Activated naive CD8-positive, alpha-beta T cell treated with anti-CD3 and anti-CD28 coated beads for 36 hours (primary cell): Measurements from ENCODE around the gene CTNNA3. TPM values are rescaled to one million over a fixed set of nuclear protein-coding genes. Genes with fewer than 3 reads are reported as not detected.

Experiments
- DNase-seq: peaks from one replicate; pipeline ENCODE4 v3.0.0; 2021
- H3K27ac Mint-ChIP-seq: one replicate; pipeline ENCODE4 v1.8.0; 2022; ENCODE audit warnings: mild to moderate bottlenecking, moderate library complexity, mixed read lengths
- H3K27me3 Mint-ChIP-seq: one replicate; pipeline ENCODE4 v1.8.0; 2022; ENCODE audit warnings: mild to moderate bottlenecking, mixed read lengths
- H3K36me3 Mint-ChIP-seq: one replicate; pipeline ENCODE4 v1.8.0; 2021; ENCODE audit warnings: mild to moderate bottlenecking, mixed read lengths
- H3K4me1 Mint-ChIP-seq: one replicate; pipeline ENCODE4 v1.8.0; 2021; ENCODE audit warnings: mixed read lengths
- H3K4me3 Mint-ChIP-seq: one replicate; pipeline ENCODE4 v1.8.0; 2022; ENCODE audit warnings: mild to moderate bottlenecking, moderate library complexity, mixed read lengths
- H3K9me3 Mint-ChIP-seq: one replicate; pipeline ENCODE4 v1.8.0; 2022; ENCODE audit warnings: mixed read lengths
- total RNA-seq, 2 experiments: library from RNA; stranded (reverse); gene quantifications; one replicate each; pipeline ENCODE4 v1.2.3, GENCODE V29; 2021

Gene CTNNA3
- total RNA-seq, 2 experiments from 2014 or later = not detected

DNA sequence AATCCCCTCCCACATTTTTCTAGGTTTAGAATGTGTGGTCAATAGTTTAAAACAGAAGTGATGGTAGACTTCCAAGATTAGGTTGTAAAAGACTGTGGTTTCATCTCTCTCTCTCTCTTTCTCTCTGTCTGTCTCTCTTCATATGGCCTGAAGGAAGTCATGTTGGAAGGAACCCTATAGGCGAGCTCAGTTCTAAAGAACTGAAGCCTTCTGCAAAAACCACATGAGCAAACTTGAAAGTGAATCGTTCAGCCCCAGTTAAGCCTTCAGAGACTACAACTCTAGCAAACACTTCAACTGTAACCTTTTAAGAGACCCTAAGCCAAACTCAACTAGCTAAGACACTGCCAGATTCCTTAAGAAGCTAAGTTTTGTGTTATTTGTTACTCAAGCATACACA, 1477.7 kb downstream of the CTNNA3 start:
- no peaks in the 10 kb centered on the region for H3K4me1 Mint-ChIP-seq
- peaks cover 4% of the 10 kb centered on the region for H3K9me3 Mint-ChIP-seq
- no peak overlapping the region for H3K27ac Mint-ChIP-seq
- DNase-seq = no peak
- peaks cover 3% of the 10 kb centered on the region for H3K27me3 Mint-ChIP-seq
- H3K36me3 Mint-ChIP-seq = no peaks in the 10 kb centered on the region
- no peak overlapping the region for H3K4me3 Mint-ChIP-seq

DNA sequence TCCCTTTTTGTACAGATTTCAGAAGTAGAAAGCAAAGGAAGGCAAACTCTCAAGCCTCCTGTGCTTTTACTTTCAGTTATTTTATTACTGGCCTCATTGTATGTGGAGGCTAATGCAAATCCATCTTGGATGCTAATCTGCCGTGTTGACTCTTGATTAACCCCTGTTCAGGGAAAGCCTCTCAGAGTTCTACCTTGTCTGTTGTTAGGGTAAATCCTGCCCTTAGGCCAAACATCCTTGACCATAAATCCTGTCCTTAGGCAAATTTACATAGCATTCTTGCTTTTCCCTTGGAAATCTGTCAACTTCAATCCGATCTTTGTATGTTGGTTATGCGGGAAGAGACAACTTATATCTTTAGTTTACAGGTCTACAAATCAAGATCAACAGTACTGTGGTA, 1480.1 kb downstream of the CTNNA3 start:
- no peak for DNase-seq
- Mint-ChIP-seq H3K27me3 (peaks cover 3% of the 10 kb centered on the region), H3K4me3 (no peak overlapping the region), H3K9me3 (peaks cover 4% of the 10 kb centered on the region), H3K4me1 (no peaks in the 10 kb centered on the region), H3K27ac (no peak overlapping the region), H3K36me3 (no peaks in the 10 kb centered on the region)

DNA sequence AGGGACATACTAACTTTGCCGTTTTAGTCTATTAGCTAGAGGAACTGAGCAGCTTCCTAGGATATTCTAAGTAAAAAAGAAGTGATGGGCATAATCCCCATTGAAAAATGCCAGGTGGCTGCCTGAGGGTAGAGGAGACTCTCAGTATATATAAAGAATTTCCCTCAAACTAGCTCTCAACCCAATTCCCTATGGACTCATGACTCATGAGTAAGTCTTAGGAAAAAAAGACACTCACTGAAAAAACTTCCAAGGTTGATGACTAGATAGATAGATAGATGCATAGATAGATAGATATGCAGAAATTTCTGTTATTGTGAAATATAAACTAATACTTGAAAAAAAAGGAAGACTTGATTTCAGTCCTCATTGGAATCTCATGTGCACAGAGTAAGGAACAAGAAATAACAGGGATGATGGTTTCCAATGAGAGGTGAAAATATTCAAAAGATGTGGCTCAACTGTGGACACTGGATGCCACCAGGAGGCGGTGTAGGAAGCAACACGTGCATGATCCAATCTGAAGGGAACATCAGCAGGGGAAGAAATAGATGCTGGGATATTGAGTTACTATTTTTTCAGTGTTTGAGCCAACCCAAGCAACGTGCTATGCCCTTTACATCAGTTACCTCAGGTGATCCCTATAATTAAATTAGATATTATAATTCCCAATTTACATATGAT, 1481.1 kb downstream of the CTNNA3 start:
- peaks cover 4% of the 10 kb centered on the region for H3K9me3 Mint-ChIP-seq
- H3K4me3 Mint-ChIP-seq = no peak overlapping the region
- DNase-seq = no peak
- H3K27ac Mint-ChIP-seq = no peak overlapping the region
- H3K36me3 Mint-ChIP-seq = no peaks in the 10 kb centered on the region
- no peaks in the 10 kb centered on the region for H3K4me1 Mint-ChIP-seq
- peaks cover 3% of the 10 kb centered on the region for H3K27me3 Mint-ChIP-seq

DNA sequence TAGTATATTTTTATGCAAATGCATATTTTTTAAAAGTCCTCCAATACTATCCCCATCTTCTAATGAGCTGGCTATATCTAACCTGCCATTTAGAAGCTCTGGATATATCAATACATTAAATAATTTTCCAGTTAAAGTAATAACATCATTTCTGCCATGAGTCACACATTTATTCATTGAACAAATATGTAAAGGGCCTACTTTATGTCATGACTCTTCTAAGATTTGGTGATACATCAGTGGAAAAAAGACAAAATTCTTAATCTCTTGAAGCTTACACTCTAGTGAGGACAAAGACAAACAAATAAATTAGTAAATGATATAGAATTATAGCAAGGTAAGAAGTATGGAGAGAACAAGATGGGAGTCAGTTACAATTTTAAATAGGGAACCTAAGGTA, 1487.0 kb downstream of the CTNNA3 start:
- Mint-ChIP-seq H3K27ac (no peak overlapping the region), H3K4me3 (no peak overlapping the region), H3K27me3 (no peaks in the 10 kb centered on the region), H3K4me1 (no peaks in the 10 kb centered on the region), H3K9me3 (no peaks in the 10 kb centered on the region), H3K36me3 (no peaks in the 10 kb centered on the region)
- DNase-seq = no peak

DNA sequence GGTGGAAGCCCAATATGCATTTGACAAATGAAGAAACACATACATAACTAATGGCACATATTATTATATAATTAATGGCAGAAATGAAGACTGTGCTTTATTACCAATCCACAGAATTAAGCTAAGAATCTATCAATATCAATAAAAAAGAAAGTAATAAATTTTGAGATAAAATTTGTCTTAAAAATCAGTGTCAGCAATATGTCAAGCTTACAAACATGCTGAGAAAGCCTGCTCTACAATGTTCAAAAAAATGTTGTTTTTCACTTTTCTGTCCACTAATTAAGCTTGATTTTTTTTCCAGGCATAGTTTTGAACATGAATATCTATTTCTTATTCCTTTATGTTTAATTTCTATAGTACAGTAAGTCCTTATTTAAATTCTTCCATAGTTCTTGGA, 1491.2 kb downstream of the CTNNA3 start:
- H3K27me3 Mint-ChIP-seq = no peaks in the 10 kb centered on the region
- H3K4me3 Mint-ChIP-seq = no peak overlapping the region
- no peak overlapping the region for H3K27ac Mint-ChIP-seq
- no peaks in the 10 kb centered on the region for H3K9me3 Mint-ChIP-seq
- no peaks in the 10 kb centered on the region for H3K4me1 Mint-ChIP-seq
- DNase-seq = no peak
- H3K36me3 Mint-ChIP-seq = no peaks in the 10 kb centered on the region

DNA sequence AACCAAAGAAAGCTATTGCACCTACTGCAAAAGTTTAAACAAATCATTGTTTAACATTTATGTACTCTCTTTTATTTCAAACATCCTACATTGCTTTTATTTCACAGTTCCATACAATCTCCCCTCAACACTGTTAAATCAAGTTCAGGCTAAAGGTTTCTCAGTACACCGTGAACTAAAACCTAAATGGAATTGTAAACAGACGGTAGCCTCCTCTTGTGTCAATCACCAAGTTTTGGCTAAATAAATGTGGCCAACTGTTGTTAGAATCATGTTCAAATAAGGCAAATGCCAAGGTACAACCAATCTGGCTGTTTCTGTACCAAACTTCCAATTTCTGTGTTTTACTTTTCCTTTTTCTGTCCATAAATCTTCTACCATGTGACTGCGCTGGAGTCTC, 1493.9 kb downstream of the CTNNA3 start:
- no peak overlapping the region for H3K4me3 Mint-ChIP-seq
- no peaks in the 10 kb centered on the region for H3K36me3 Mint-ChIP-seq
- no peaks in the 10 kb centered on the region for H3K4me1 Mint-ChIP-seq
- no peaks in the 10 kb centered on the region for H3K27me3 Mint-ChIP-seq
- H3K9me3 Mint-ChIP-seq = no peaks in the 10 kb centered on the region
- DNase-seq = no peak
- no peak overlapping the region for H3K27ac Mint-ChIP-seq

DNA sequence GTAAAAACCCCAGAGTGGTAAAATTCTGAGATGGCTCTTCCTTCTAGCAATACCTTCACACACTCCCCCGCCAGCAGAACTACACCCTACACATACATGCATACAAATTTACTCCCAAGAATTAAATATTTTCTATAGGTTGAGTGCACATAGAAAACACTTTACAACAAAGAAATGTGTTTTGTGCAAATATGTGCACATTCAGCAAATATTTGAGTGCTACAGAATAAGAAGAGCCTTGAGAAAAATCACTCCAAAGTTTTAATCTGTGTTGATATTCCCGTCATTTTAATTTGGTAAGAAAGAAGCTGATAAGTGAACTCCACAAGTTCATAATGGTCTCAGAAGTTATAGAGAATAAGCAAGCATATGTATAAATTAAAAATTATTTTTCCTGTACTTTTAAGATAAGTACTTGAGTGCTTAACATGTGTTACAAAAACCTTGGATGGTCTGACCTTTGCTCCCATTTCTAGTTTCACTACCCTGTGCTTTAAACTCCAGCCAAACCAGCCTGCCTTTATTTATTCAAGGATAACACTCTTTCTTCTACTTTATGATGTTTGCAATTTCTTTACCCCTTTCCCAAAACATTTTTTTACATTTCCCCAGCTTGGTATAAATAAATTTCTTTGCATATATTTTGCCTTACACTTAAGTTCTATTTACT, 1503.7 kb downstream of the CTNNA3 start:
- Mint-ChIP-seq H3K9me3 (no peaks in the 10 kb centered on the region), H3K4me1 (no peaks in the 10 kb centered on the region), H3K27me3 (no peaks in the 10 kb centered on the region), H3K36me3 (no peaks in the 10 kb centered on the region), H3K4me3 (no peak overlapping the region), H3K27ac (no peak overlapping the region)
- no peak for DNase-seq

DNA sequence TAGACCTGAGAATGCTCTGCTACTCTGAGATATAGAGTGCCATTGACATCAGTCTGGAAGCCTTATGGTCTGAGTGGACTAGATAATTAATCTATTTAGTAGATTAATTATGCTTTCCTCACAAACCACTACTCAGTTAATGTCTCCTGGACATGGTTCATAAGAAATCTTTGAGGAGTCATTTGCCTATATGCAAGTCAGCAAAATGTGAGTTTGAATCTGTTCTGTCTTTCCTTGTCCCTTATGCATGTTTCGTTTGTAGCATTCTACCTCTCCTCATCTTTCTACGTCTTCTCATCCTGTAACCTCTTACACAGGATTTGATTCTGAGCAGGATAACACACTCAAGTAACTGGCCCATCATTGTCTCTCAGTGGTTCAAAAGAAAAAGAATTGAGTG, 1505.6 kb downstream of the CTNNA3 start:
- Mint-ChIP-seq H3K4me3 (no peak overlapping the region), H3K9me3 (no peaks in the 10 kb centered on the region), H3K27me3 (no peaks in the 10 kb centered on the region), H3K4me1 (no peaks in the 10 kb centered on the region), H3K27ac (no peak overlapping the region), H3K36me3 (no peaks in the 10 kb centered on the region)
- no peak for DNase-seq

DNA sequence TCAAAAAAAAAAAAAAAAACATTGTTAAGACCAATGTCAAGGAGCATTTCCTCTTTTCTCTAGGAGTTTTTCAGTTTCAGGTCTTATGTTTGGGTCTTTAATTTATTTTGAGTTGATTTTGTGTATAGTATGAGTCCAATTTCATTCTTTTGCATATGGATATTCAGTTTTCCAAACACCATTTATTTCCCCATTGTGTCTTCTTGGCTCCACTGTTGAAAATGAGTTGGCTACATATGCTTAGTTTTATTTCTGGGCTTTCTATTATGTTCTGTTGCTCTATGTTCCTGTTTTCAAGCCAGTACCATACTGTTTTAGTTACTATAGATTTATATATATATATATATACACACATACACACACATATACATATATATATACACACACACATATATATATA, 1506.7 kb downstream of the CTNNA3 start:
- Mint-ChIP-seq H3K27me3 (no peaks in the 10 kb centered on the region), H3K36me3 (no peaks in the 10 kb centered on the region), H3K27ac (no peak overlapping the region), H3K9me3 (no peaks in the 10 kb centered on the region), H3K4me3 (no peak overlapping the region), H3K4me1 (no peaks in the 10 kb centered on the region)
- DNase-seq = no peak

DNA sequence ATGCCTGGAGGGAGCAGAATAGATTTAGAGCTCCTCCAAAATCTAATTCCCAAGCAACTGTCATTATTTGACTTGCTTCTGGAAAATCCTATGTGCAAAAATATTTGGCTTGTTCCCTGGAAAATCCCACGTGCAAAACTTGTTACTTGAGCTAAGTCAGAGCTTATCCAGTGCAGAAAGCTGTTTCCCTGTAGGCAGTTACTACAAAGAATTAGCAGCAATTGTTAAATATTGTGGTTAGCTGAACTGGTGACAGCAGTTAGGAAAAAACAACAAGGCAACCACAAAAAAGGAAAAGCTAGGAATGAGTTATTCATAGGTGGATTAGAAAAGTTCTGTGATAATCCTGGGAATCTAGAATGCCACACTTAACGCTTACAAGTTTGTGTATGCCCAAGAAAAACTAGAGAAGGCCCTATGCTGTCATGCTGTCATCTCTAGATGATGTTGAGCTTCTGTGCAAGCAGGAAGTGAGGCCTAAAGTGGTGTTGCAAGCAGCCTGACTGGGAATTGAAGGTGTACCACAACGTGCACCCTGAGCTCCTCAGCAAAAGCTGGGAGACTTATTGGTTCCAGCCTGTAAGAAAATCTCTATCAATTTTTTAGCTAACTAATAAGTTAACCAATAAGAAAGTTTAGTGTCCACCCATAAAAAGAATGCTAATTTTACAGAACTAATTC, 1508.8 kb downstream of the CTNNA3 start:
- Mint-ChIP-seq H3K27ac (no peak overlapping the region), H3K4me3 (no peak overlapping the region), H3K36me3 (no peaks in the 10 kb centered on the region), H3K9me3 (no peaks in the 10 kb centered on the region), H3K27me3 (no peaks in the 10 kb centered on the region), H3K4me1 (no peaks in the 10 kb centered on the region)
- no peak for DNase-seq

DNA sequence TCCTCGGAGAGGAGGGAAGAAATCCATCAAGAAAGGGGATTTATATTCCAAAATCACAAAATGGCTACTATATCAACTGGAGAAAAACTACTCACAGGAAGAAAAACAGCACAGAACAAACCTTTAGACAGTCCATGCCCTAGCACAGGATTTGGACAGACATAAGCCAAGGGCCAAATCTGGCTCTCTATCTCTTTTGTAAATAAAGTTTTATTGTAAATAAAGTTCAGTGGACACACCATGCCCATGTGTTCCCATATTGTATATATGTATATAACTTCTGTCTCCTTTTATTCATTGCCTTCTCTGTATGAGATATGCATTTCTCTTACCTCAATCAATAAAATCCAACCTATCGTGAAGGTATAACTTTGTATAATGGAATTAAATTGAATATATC, 1513.0 kb downstream of the CTNNA3 start:
- Mint-ChIP-seq H3K4me3 (no peak overlapping the region), H3K4me1 (no peaks in the 10 kb centered on the region), H3K9me3 (no peaks in the 10 kb centered on the region), H3K27ac (no peak overlapping the region), H3K27me3 (no peaks in the 10 kb centered on the region), H3K36me3 (no peaks in the 10 kb centered on the region)
- no peak for DNase-seq

DNA sequence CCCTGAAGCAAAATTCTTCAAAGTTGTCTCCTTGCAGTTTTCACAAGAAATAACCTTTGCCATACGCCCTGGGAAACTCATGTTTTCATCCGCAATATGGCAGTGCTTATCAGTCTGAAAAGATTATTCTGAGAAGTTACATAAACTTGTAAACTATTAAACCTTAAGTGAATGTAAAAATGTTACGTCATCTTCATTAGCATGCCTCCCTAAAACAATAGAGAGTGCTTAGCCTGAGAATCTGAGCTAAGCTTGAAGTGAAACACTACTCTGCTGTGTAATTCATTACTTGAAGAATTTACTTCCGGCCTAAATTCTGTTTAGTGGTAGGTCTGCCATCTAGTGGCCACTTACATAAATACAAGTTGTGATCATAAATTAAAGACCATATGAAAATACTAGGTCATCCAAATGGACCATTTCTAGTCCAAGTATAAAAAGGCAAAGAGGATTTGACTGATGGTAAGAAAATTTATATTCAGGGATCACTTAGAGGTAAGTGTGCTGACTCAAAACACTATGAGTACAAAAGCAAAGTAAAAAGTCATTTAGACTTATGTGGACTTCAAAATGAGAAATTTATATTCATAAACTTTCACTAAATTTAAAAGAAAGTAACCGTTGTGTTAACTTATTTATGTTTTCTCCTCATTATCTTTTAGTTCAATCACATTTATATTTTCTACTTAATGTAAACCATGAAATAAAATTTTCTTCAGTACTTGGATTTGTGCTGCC, 1515.2 kb downstream of the CTNNA3 start:
- no peaks in the 10 kb centered on the region for H3K27me3 Mint-ChIP-seq
- H3K36me3 Mint-ChIP-seq = no peaks in the 10 kb centered on the region
- DNase-seq = no peak

DNA sequence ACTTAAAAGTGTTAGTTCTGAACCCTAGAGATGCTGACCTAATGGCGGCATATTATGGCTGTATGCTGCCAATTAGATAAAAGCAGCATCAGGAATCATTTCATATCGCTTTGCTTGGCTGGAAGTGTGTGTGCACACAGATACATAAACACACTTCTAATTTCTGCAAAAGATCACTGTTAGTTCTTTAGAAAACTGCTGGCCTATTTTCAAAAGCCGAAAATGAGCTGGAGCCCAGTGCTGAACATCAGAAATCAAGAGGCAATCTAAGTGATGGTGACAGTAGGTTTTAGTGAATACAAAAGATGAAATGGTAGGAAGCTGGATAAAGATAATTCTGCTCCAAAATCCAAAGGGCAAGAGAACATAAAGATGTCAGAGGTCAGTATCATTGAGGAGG, 1516.0 kb downstream of the CTNNA3 start:
- Mint-ChIP-seq H3K27ac (no peak overlapping the region), H3K4me1 (no peaks in the 10 kb centered on the region), H3K9me3 (no peaks in the 10 kb centered on the region)

More for the DNA sequence above, 1515.2 kb downstream of the CTNNA3 start:
- no peak overlapping the region for H3K4me3 Mint-ChIP-seq
- no peaks in the 10 kb centered on the region for H3K9me3 Mint-ChIP-seq
- H3K27ac Mint-ChIP-seq = no peak overlapping the region
- no peaks in the 10 kb centered on the region for H3K4me1 Mint-ChIP-seq

DNA sequence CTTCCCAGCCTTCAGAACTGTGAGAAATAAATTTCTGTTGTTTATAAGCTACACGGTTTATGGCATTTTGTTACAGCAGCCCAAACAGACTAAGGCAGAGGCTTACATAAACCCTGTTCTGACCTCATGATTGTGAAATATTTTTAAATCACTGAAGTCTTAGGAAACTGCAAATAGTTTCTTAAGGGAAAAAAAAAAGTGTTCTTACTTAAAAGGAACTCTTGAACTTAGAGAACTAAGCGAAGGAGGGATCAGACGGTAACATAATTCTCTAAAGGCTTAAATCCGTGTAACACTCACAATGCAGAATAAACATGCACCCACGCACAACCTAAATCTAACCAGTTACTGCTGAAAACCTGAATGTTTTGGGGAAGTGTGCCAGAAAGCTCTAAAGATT, 1519.2 kb downstream of the CTNNA3 start:
- no peak overlapping the region for H3K4me3 Mint-ChIP-seq
- DNase-seq = no peak
- H3K27ac Mint-ChIP-seq = no peak overlapping the region
- no peaks in the 10 kb centered on the region for H3K9me3 Mint-ChIP-seq
- no peaks in the 10 kb centered on the region for H3K27me3 Mint-ChIP-seq
- H3K36me3 Mint-ChIP-seq = no peaks in the 10 kb centered on the region
- H3K4me1 Mint-ChIP-seq = no peaks in the 10 kb centered on the region

More for the DNA sequence above, 1516.0 kb downstream of the CTNNA3 start:
- Mint-ChIP-seq H3K27me3 (no peaks in the 10 kb centered on the region), H3K4me3 (no peak overlapping the region), H3K36me3 (no peaks in the 10 kb centered on the region)
- no peak for DNase-seq

DNA sequence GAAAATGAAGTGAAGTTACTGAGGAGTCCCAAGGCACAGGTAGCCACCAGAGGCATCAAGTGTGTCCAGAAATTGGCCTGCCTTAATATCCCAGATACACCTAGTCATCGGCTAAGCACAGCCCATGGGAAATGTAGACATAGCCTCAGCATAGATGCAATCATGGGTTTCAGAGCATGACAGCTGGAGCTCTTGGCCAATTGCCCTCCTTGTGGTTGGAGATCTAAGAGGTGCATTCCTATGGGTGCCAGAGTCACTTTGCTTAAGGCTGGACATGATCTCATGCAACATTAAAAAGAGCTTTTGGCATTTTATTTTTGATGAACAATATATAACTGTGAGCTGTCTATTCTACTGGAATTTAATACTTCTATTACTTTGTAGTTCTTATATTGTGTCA, 1528.2 kb downstream of the CTNNA3 start:
- no peaks in the 10 kb centered on the region for H3K27me3 Mint-ChIP-seq
- no peak for DNase-seq
- H3K27ac Mint-ChIP-seq = no peak overlapping the region
- H3K4me3 Mint-ChIP-seq = no peak overlapping the region
- no peaks in the 10 kb centered on the region for H3K36me3 Mint-ChIP-seq
- no peaks in the 10 kb centered on the region for H3K4me1 Mint-ChIP-seq
- H3K9me3 Mint-ChIP-seq = no peaks in the 10 kb centered on the region
